Prostate gland (tissue), 2 donors: ENCODE measurements around the gene GABRB3. TPM values are rescaled to one million over a fixed set of nuclear protein-coding genes. Genes with fewer than 3 reads are reported as not detected.

ENCODE experiments used
- DNase-seq: peaks from one replicate; pipeline ENCODE4 v3.0.0-alpha.2; 2019; ENCODE audit warnings: low spot score
- H3K27ac ChIP-seq, 2 donors: fragments of 200-600 bp; sonication (generic); 2 replicates each; pipeline ENCODE4 v1.5.1; 2017 to 2019
- H3K27me3 ChIP-seq: fragments of 200-600 bp; sonication (generic); replicated peaks from 2 replicates; pipeline ENCODE4 v1.5.1; 2019; ENCODE audit not compliant: insufficient read depth
- H3K36me3 ChIP-seq, 2 donors: fragments of 200-600 bp; sonication (generic); 1 replicate in 1 of 2; 2 replicates in 1 of 2; pipeline versions ENCODE4 v1.5.1 to v1.8.1; 2017 to 2019
- H3K4me1 ChIP-seq: fragments of 200-600 bp; sonication (generic); replicated peaks from 2 replicates; pipeline ENCODE4 v1.5.1; 2019
- H3K4me3 ChIP-seq, 2 donors: fragments of 200-600 bp; sonication (generic); 2 replicates each; pipeline ENCODE4 v1.5.1; 2017 to 2019
- H3K9me3 ChIP-seq: fragments of 200-600 bp; sonication (generic); 2 replicates; pipeline ENCODE4 v1.5.1; 2017
- CTCF ChIP-seq, 4 experiments: fragments of 200-600 bp in 2 of 4; fragments of 450-650 bp in 2 of 4; sonication (generic) in 2 of 4; IDR thresholded peaks; 1 replicate in 3 of 4; 2 replicates in 1 of 4; pipeline ENCODE4 v1.5.1; 2016 to 2019; ENCODE audit warnings: antibody characterized with exemption in 4 of 4, mild to moderate bottlenecking in 2 of 4, moderate library complexity in 2 of 4
- POLR2A ChIP-seq: fragments of 450-650 bp; IDR thresholded peaks from one replicate; pipeline ENCODE4 v1.6.1; 2016; ENCODE audit warnings: antibody characterized with exemption, mild to moderate bottlenecking
- POLR2AphosphoS5 ChIP-seq: sonication (generic); formaldehyde crosslinking; IDR thresholded peaks from one replicate; pipeline ENCODE4 v1.6.1; 2017; ENCODE audit warnings: antibody characterized with exemption
- WGBS: methylation state at CpG from one replicate; pipeline ENCODE4 v1.1.5; 2018; 5-methylcytosine and 5-hydroxymethylcytosine counted together
- intact Hi-C: fragments of 100-400 bp; cut with DNase I; formaldehyde crosslinking; loops from one replicate; pipeline ENCODE4 v1.14.2; 2022
- total RNA-seq, 2 donors: library from RNA; depleted of rRNA; stranded (reverse); fragments of >200 nt; gene quantifications; one replicate each; pipeline ENCODE4 v1.1.0, GENCODE V29; 2016

Gene GABRB3
- total RNA-seq, 2 donors from 2014 or later, result 10.3 to 12.4 TPM

GRCh38 chr15:26521130-26521529 is 251.7 kb downstream of the GABRB3 start:
- no peak for DNase-seq
- WGBS, result 64% methylated on average over 8 of the region's 8 CpGs
- no peaks in the 10 kb centered on the region for H3K4me1 ChIP-seq
- no peak overlapping the region for H3K4me3 ChIP-seq
- no peaks in the 10 kb centered on the region for H3K36me3 ChIP-seq
- TF ChIP-seq POLR2AphosphoS5, result no peak
- TF ChIP-seq CTCF (IDR thresholded peaks at IDR 0.05), result no peak
- TF ChIP-seq POLR2A, result no peak
- no peak overlapping the region for H3K27ac ChIP-seq
- H3K27me3 ChIP-seq, result no peaks in the 10 kb centered on the region
- intact Hi-C loops, result no loop called here
- no peaks in the 10 kb centered on the region for H3K9me3 ChIP-seq

- Histone ChIP-seq H3K27me3 (no peaks in the 10 kb centered on the region), H3K4me3 (no peak overlapping the region), H3K27ac (no peak overlapping the region), H3K4me1 (no peaks in the 10 kb centered on the region), H3K9me3 (no peaks in the 10 kb centered on the region), H3K36me3 (no peaks in the 10 kb centered on the region)
- intact Hi-C loops, result no loop called here
- DNase-seq, result no peak
- 95% methylated on average over 6 of the region's 6 CpGs for WGBS
- no peak for TF ChIP-seq POLR2AphosphoS5
- no peak for TF ChIP-seq CTCF (IDR thresholded peaks at IDR 0.05)
- TF ChIP-seq POLR2A, result no peak
Observed at GRCh38 chr15:26518885-26519284, 254.0 kb downstream of the GABRB3 start.

GRCh38 chr15:26516102-26516980 is 256.5 kb downstream of the GABRB3 start:
- Histone ChIP-seq H3K27ac (no peak overlapping the region), H3K4me3 (no peak overlapping the region), H3K27me3 (no peaks in the 10 kb centered on the region), H3K9me3 (no peaks in the 10 kb centered on the region), H3K36me3 (no peaks in the 10 kb centered on the region), H3K4me1 (no peaks in the 10 kb centered on the region)
- DNase-seq, result no peak
- no peak for TF ChIP-seq POLR2AphosphoS5
- TF ChIP-seq POLR2A, result no peak
- TF ChIP-seq CTCF (IDR thresholded peaks at IDR 0.05), result no peak
- WGBS, result 89% methylated on average over 16 of the region's 16 CpGs
- intact Hi-C loops, result no loop called here

GRCh38 chr15:26504009-26504408 is 268.9 kb downstream of the GABRB3 start:
- no peaks in the 10 kb centered on the region for H3K9me3 ChIP-seq
- no peak overlapping the region for H3K4me3 ChIP-seq
- H3K27me3 ChIP-seq, result no peaks in the 10 kb centered on the region
- intact Hi-C loops, result no loop called here
- TF ChIP-seq CTCF (IDR thresholded peaks at IDR 0.05) (no peak), POLR2AphosphoS5 (no peak), POLR2A (no peak)
- DNase-seq, result no peak
- no peak overlapping the region for H3K27ac ChIP-seq
- no peaks in the 10 kb centered on the region for H3K4me1 ChIP-seq
- no peaks in the 10 kb centered on the region for H3K36me3 ChIP-seq

Other genes starting within 250 kb of the GABRB3 start
- gene GABRA5, start 94.0 kb upstream of the GABRB3 start, total RNA-seq, result under 1 TPM in 1 of 2 donors, not detected in 1; 0.14 TPM
- gene GABRG3, start 198.1 kb upstream of the GABRB3 start, total RNA-seq, result 10 to 100 TPM; 15.6 to 35.4 TPM